T follicular helper cell (primary cell): ENCODE data around the gene HRH1.
"Not testable (repeated sequence)": the region's sequence is repeated elsewhere in the genome, so short reads cannot be mapped to it uniquely, and the experiment has no call there.

Experiments
- DNase-seq: peaks from one replicate; pipeline ENCODE4 v3.0.0-alpha.2; 2020; ENCODE audit warnings: low read depth

The HRH1 gene

GRCh38 chr3:11143476-11143875, 10.8 kb upstream of the HRH1 start:
- no peak for DNase-seq

- DNase-seq, result no peak
Observed at GRCh38 chr3:11144996-11145395, 9.3 kb upstream of the HRH1 start.

GRCh38 chr3:11145888-11146287, 8.4 kb upstream of the HRH1 start:
- no peak for DNase-seq

DNA sequence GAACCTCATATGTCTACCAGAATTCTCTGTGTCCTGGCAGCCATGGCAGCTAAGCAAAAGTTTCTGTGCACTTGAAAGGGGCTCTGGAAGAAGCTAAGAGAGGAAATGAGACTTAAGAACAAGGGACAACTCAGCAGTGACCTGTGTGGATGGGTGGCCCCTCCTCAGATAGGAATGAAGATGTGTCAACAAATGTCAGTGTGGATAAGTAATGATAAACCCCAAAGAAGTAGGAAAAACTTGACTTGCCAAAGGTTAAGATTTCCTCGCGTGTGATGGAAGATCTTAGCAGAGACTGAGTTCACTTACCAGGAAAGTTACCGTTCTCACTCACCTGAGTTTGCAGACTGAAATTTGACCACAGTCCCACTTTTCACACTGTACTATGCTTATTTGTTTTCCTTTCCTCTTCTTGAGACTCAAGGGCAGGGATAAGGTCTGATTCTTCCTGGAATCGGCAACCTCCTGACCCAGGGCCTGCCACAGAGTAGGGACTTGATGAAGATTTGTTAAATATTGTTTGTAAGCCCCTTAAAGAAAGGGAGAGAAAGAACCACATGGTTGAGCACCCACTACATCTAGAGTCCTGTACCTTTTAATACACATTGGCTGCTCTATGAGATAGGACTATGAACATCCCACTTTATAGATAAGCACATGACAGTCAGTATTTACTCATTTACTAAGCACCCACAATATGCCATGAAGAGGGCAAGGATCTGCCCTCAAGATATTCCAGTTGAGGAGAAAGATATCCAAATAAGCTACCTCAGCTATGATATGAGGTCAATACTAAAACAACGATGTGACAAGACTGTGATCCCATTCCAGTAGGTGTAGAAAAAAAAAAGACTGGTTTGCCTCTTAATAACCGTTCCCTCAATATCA, 7.3 kb upstream of the HRH1 start:
- DNase-seq, result no peak

GRCh38 chr3:11150256-11150655, 4.0 kb upstream of the HRH1 start:
- no peak for DNase-seq

GRCh38 chr3:11152301-11152700, 2.0 kb upstream of the HRH1 start:
- no peak for DNase-seq

GRCh38 chr3:11154953-11155325, 646 bp downstream of the HRH1 start:
- DNase-seq, result no peak

- DNase-seq, result no peak
Observed at GRCh38 chr3:11155341-11156025, 1.2 kb downstream of the HRH1 start.

- no peak for DNase-seq
Observed at GRCh38 chr3:11156026-11156410, 1.7 kb downstream of the HRH1 start.

DNA sequence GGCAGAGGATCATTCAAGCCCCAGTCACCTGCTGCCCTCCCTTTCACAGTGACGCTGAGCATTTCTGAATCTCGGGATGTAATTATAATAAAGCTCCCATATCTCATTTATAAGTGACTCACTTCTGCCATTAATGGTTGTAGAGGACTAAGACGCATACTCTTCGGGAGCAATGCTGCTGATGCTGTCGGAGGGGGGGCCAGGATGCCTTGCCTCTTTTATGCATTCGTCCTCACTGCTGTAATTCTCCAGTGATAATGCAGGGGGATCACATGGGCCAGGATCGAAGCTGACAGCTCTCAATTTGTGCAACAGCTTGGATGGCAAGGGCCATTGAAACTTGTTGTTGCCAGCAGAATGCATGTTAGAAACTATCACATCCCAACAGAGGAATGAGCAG, 3.1 kb downstream of the HRH1 start:
- DNase-seq, result no peak

DNA sequence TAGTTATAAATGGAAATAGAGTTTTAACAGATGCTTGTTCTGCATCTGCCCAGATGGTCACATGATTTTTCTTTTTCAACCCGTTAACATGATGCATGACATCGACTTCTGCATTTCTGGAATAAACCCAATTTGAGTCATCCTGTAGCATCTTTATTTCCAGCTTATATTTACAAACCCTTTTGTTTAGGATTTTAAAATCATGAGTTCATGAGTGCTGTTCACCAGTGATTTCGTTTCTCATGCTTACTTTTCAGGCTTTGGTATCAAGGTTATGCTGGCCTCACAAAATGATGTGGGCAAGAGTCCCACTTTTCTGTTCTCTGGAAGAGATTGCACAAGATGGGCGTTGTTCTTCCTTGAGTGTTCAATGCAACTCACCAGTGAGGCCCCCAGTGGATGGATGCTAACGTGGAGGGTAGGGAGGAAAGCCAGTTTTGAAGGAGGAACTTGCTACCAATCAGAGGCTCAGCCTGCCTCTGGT, 5.2 kb downstream of the HRH1 start:
- no peak for DNase-seq

GRCh38 chr3:11161666-11162065, 7.4 kb downstream of the HRH1 start:
- no peak for DNase-seq

GRCh38 chr3:11162401-11163345, 8.4 kb downstream of the HRH1 start:
- no peak for DNase-seq

DNA sequence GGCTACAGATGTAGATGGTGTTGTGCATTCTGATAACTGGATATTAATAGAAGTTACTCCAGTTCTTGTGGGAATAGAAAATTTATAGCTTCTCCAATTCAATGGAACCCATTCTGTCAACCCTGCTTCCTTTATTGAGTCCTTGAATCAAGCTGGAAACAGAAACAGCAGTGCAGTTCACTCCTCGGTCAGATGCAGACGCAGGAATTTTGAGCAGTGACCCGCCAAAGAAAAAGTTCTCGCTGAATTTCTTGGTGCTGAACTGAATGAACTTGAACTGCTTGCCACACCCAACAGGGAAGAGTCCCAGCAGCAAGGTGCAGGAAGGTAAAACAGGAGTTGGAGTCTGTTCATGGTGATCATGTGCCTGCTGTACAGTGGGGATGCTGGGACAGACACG, 10.3 kb downstream of the HRH1 start:
- DNase-seq, result no peak

GRCh38 chr3:11165476-11165875, 11.2 kb downstream of the HRH1 start:
- DNase-seq, result no peak

DNA sequence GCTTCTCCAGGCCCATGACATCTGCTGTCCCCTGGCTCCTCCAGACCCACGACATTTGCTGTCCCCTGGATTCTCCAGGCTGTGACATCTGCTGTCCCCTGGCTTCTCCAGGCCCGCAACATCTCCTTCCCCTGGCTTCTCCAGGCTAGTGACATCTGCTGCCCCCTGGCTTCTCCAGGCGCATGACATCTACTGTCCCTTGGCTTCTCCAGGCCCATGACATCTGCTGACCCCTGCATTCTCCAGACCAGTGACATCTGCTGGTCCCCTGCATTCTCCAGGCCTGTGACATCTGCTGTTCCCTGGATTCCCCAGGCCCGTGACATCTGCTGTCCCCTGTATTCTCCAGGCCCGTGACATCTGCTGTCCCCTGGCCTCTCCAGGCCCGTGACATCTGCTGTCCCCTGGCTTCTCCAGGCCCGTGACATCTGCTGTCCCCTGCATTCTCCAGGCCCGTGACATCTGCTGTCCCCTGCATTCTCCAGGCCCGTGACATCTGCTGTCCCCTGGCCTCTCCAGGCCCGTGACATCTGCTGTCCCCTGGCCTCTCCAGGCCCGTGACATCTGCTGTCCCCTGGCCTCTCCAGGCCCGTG, 12.6 kb downstream of the HRH1 start:
- DNase-seq, result not testable (repeated sequence)

GRCh38 chr3:11167590-11167989, 13.3 kb downstream of the HRH1 start:
- no peak for DNase-seq

- DNase-seq, result no peak
Observed at GRCh38 chr3:11168406-11168805, 14.1 kb downstream of the HRH1 start.

- no peak for DNase-seq
Observed at GRCh38 chr3:11168881-11169805, 14.8 kb downstream of the HRH1 start.

DNA sequence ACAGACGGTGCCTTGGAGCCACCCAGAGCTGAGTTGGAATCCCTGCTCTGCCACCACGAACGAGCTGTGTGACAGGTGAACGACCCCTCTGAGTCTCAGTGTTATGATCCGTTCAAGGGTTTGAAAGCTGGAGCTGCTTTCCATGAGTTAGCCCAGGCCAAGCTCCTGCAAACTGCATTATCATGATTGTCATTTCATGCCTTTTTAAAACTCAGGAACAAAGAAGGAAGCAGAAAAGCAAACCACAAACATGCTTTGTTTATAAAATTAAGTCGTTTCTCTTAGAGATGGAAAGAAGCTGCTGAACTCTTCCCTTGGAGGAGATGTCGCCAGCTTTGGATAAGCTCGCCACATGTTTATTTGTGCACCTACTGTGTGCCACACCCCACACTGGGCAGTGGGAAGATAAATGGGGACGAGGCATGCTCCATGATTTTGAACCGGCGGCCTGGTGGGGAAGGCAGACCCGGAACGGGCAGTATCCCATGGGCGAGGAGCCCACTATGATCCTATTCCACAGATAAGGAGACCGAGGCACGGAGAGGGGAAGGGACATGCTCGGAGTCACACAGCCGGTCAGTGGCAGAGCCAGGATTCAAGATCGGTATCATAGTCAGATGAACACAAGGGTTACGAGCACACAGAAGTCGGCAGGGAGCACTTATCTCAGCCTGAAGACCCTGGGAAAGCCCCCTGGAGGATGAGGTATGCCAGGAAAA, 15.9 kb downstream of the HRH1 start:
- DNase-seq, result no peak
